ENCODE results near the gene SMYD5. TPM values are rescaled to one million over a fixed set of nuclear protein-coding genes. Genes with fewer than 3 reads are reported as not detected.

The SMYD5 gene
- total RNA-seq, 1 experiment from 2014 or later = 49.4 TPM

GRCh38 chr2:73244580-73244979 is 30.5 kb downstream of the SMYD5 start:
- TF ChIP-seq EZH2phosphoT487 (IDR thresholded peaks at IDR 0.05; ENCODE audit: borderline replicate concordance, low read length) (no peak), EZH2 (IDR thresholded peaks at IDR 0.05; ENCODE audit: low read length, unreplicated experiment) (no peak), CTCF (conservative IDR thresholded peaks at IDR 0.05; ENCODE audit: low read depth, low read length) (no peak)
- Histone ChIP-seq H3K27ac (ENCODE audit: low read length) (no peak overlapping the region), H4K20me1 (ENCODE audit: low read length) (peaks cover 50% of the 10 kb centered on the region), H3K36me3 (ENCODE audit: low read depth, low read length) (peaks cover 74% of the 10 kb centered on the region), H3F3A (ENCODE audit: low read length, unreplicated experiment) (no peaks in the 10 kb centered on the region), H3K4me1 (ENCODE audit: insufficient read depth, low read length) (peaks cover 11% of the 10 kb centered on the region), H3K4me3 (ENCODE audit: low read length) (no peak overlapping the region), H3K9me3 (ENCODE audit: low read length) (no peaks in the 10 kb centered on the region), H3K9me2 (replicated peaks; ENCODE audit: low read length) (no peaks in the 10 kb centered on the region), H2AFZ (ENCODE audit: low read length) (no peak overlapping the region), H3K79me2 (ENCODE audit: low read length) (peaks cover 47% of the 10 kb centered on the region), H3K4me2 (ENCODE audit: low read length) (no peak overlapping the region), H3K9ac (ENCODE audit: low read length) (no peak overlapping the region), H3K27me3 (ENCODE audit: low read length) (no peaks in the 10 kb centered on the region)
- DNase-seq = no peak
- no peak for ATAC-seq
- BruUV-seq (replicated peaks) = no TSS peak
- ChIA-PET POLR2A (ENCODE audit: unreplicated experiment) (no interaction called here), CTCF (interaction anchor here (0.5 kb wide), 1 partner anchor 65 kb away, joined by 4 read pairs; no protein-coding TSS in a partner anchor)
- intact Hi-C loops (cut with micrococcal nuclease) = no loop called here

GRCh38 chr2:73246850-73247249 is 32.8 kb downstream of the SMYD5 start:
- Histone ChIP-seq H3F3A (ENCODE audit: low read length, unreplicated experiment) (no peaks in the 10 kb centered on the region), H3K9me3 (ENCODE audit: low read length) (no peaks in the 10 kb centered on the region), H3K4me2 (ENCODE audit: low read length) (no peak overlapping the region), H2AFZ (ENCODE audit: low read length) (no peak overlapping the region), H3K9ac (ENCODE audit: low read length) (no peak overlapping the region), H3K4me1 (ENCODE audit: insufficient read depth, low read length) (peaks cover 11% of the 10 kb centered on the region), H3K9me2 (replicated peaks; ENCODE audit: low read length) (no peaks in the 10 kb centered on the region), H3K27me3 (ENCODE audit: low read length) (no peaks in the 10 kb centered on the region), H3K27ac (ENCODE audit: low read length) (no peak overlapping the region), H3K4me3 (ENCODE audit: low read length) (no peak overlapping the region), H3K36me3 (ENCODE audit: low read depth, low read length) (peaks cover 71% of the 10 kb centered on the region), H4K20me1 (ENCODE audit: low read length) (peaks cover 39% of the 10 kb centered on the region), H3K79me2 (ENCODE audit: low read length) (peaks cover 26% of the 10 kb centered on the region)
- ChIA-PET CTCF (no interaction called here), POLR2A (ENCODE audit: unreplicated experiment) (no interaction called here)
- TF ChIP-seq CTCF (conservative IDR thresholded peaks at IDR 0.05; ENCODE audit: low read depth, low read length) (no peak), EZH2 (IDR thresholded peaks at IDR 0.05; ENCODE audit: low read length, unreplicated experiment) (no peak), EZH2phosphoT487 (IDR thresholded peaks at IDR 0.05; ENCODE audit: borderline replicate concordance, low read length) (no peak)
- no peak for DNase-seq
- BruUV-seq (replicated peaks) = no TSS peak
- no peak for ATAC-seq
- intact Hi-C loops (cut with micrococcal nuclease) = no loop called here

DNA sequence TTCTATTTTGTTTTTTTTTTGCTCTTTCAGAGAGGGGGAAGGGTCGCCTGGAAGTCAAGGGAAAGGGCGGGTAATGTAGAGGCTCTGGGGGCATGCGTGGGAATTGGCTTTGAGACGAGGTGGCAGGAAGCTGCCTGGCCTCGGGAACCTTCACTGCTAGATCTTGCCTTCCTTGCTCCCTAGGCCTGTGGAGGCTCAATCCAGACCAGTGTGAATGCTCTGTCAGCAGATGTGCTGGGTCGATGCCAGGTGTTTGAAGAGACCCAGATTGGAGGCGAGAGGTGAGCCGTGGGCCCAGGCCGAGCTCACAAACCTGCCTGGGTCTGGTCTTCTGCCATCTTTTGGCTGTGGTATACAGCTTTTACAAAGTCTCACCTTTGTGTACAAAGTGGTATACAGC is 35.6 kb downstream of the SMYD5 start:
- no peaks in the 10 kb centered on the region for H3K27me3 ChIP-seq (ENCODE audit: low read length)
- CTCF ChIA-PET = no interaction called here
- no peak for DNase-seq

More for the DNA sequence above, 35.6 kb downstream of the SMYD5 start:
- H3K36me3 ChIP-seq (ENCODE audit: low read depth, low read length) = peaks cover 71% of the 10 kb centered on the region
- H3K9me2 ChIP-seq (replicated peaks; ENCODE audit: low read length) = no peaks in the 10 kb centered on the region
- peaks cover 1% of the 10 kb centered on the region for H3K4me1 ChIP-seq (ENCODE audit: insufficient read depth, low read length)
- no peaks in the 10 kb centered on the region for H3F3A ChIP-seq (ENCODE audit: low read length, unreplicated experiment)
- H3K4me3 ChIP-seq (ENCODE audit: low read length) = no peak overlapping the region
- intact Hi-C loops (cut with micrococcal nuclease) = no loop called here
- POLR2A ChIA-PET (ENCODE audit: unreplicated experiment) = interaction anchor here (0.6 kb wide), 1 partner anchor 35 kb away, joined by 6 read pairs; the partner anchor contains the start of gene FBXO41
- no peak for TF ChIP-seq EZH2 (IDR thresholded peaks at IDR 0.05; ENCODE audit: low read length, unreplicated experiment)
- no peak for TF ChIP-seq EZH2phosphoT487 (IDR thresholded peaks at IDR 0.05; ENCODE audit: borderline replicate concordance, low read length)
- no peak for TF ChIP-seq CTCF (conservative IDR thresholded peaks at IDR 0.05; ENCODE audit: low read depth, low read length)
- H3K27ac ChIP-seq (ENCODE audit: low read length) = no peak overlapping the region
- no peak for ATAC-seq
- no peak overlapping the region for H3K4me2 ChIP-seq (ENCODE audit: low read length)
- H3K9ac ChIP-seq (ENCODE audit: low read length) = no peak overlapping the region
- no TSS peak for BruUV-seq (replicated peaks)
- no peak overlapping the region for H2AFZ ChIP-seq (ENCODE audit: low read length)
- peaks cover 19% of the 10 kb centered on the region for H3K79me2 ChIP-seq (ENCODE audit: low read length)
- H4K20me1 ChIP-seq (ENCODE audit: low read length) = peaks cover 25% of the 10 kb centered on the region
- H3K9me3 ChIP-seq (ENCODE audit: low read length) = no peaks in the 10 kb centered on the region
